ENCODE data around the gene PTTG1IP2. TPM values are rescaled to one million over a fixed set of nuclear protein-coding genes. Genes with fewer than 3 reads are reported as not detected.
"Not testable (repeated sequence)": the region's sequence is repeated elsewhere in the genome, so short reads cannot be mapped to it uniquely, and the experiment has no call there.

The PTTG1IP2 gene
- total RNA-seq, 2 donors from 2014 or later: not detected

GRCh38 chr7:90458104-90458503 lies 11.3 kb upstream of the PTTG1IP2 start:
- Histone ChIP-seq H3K9me3 (no peaks in the 10 kb centered on the region), H3K27me3 (no peaks in the 10 kb centered on the region), H3K4me1 (peaks cover 24% of the 10 kb centered on the region), H3K4me3 (no peak overlapping the region), H3K36me3 (replicated peaks in 1 of 2; ENCODE audit: insufficient read depth in 1 of 2, low read depth in 2 of 2) (no peaks in the 10 kb centered on the region), H3K27ac (no peak overlapping the region)
- TF ChIP-seq CTCF (IDR thresholded peaks at IDR 0.05) (no peak), POLR2A (IDR thresholded peaks at IDR 0.05) (no peak)
- ATAC-seq (no peak), DNase-seq (no peak)
- intact Hi-C loops (cut with DNase I): no loop called here
- 59 to 63% methylated on average over 2 of the region's 2 CpGs for WGBS, 2 donors

- Histone ChIP-seq H3K4me3 (no peak overlapping the region), H3K27ac (no peak overlapping the region), H3K27me3 (no peaks in the 10 kb centered on the region), H3K4me1 (peaks cover 11% of the 10 kb centered on the region), H3K9me3 (no peaks in the 10 kb centered on the region), H3K36me3 (replicated peaks in 1 of 2; ENCODE audit: insufficient read depth in 1 of 2, low read depth in 2 of 2) (no peaks in the 10 kb centered on the region)
- intact Hi-C loops (cut with DNase I): no loop called here
- WGBS, 2 donors: 88 to 95% methylated on average over 4 of the region's 4 CpGs
- DNase-seq (no peak), ATAC-seq (no peak)
- TF ChIP-seq CTCF (IDR thresholded peaks at IDR 0.05) (no peak), POLR2A (IDR thresholded peaks at IDR 0.05) (no peak)
These were observed 9.6 kb upstream of the PTTG1IP2 start for GRCh38 chr7:90459888-90460287.

GRCh38 chr7:90461219-90461618 lies 8.2 kb upstream of the PTTG1IP2 start:
- H3K4me1 ChIP-seq: peaks cover 7% of the 10 kb centered on the region
- no peaks in the 10 kb centered on the region for H3K36me3 ChIP-seq (replicated peaks in 1 of 2; ENCODE audit: insufficient read depth in 1 of 2, low read depth in 2 of 2)
- peak overlapping the region in 3 of 4 donors; percentile 4 to 48 (median 23) for H3K27ac ChIP-seq
- intact Hi-C loops (cut with DNase I): no loop called here
- TF ChIP-seq CTCF (IDR thresholded peaks at IDR 0.05) (no peak), POLR2A (IDR thresholded peaks at IDR 0.05) (no peak)
- no peak overlapping the region for H3K4me3 ChIP-seq
- no peaks in the 10 kb centered on the region for H3K27me3 ChIP-seq
- ATAC-seq: peak; percentile 66
- H3K9me3 ChIP-seq: no peaks in the 10 kb centered on the region
- DNase-seq: peak in 3 of 4 donors; percentile 13 to 16 (median 13)

GRCh38 chr7:90463151-90463628 lies 6.2 kb upstream of the PTTG1IP2 start:
- H3K27me3 ChIP-seq; intact Hi-C loops (cut with DNase I); H3K9me3 ChIP-seq; H3K36me3 ChIP-seq (replicated peaks in 1 of 2; ENCODE audit: insufficient read depth in 1 of 2, low read depth in 2 of 2); H3K4me1 ChIP-seq: not testable (repeated sequence)
- ATAC-seq: peak; percentile 64
- WGBS, 2 donors: 17 to 23% methylated on average over 4 of the region's 4 CpGs
- Histone ChIP-seq H3K27ac (peak overlapping the region in 3 of 4 donors; percentile 68 to 71 (median 71)), H3K4me3 (peak overlapping the region; percentile 6 to 15)
- peak in 1 of 7 experiments; percentile 16 for TF ChIP-seq CTCF (IDR thresholded peaks at IDR 0.05)
- peak in 2 of 4 donors; percentile 13 to 27 for DNase-seq

- Histone ChIP-seq H3K4me3 (no peak overlapping the region), H3K27me3 (no peaks in the 10 kb centered on the region), H3K9me3 (no peaks in the 10 kb centered on the region), H3K27ac (no peak overlapping the region), H3K36me3 (replicated peaks in 1 of 2; ENCODE audit: insufficient read depth in 1 of 2, low read depth in 2 of 2) (no peaks in the 10 kb centered on the region), H3K4me1 (peaks cover 6% of the 10 kb centered on the region)
- DNase-seq: no peak
- intact Hi-C loops (cut with DNase I): no loop called here
- TF ChIP-seq CTCF (IDR thresholded peaks at IDR 0.05) (no peak), POLR2A (IDR thresholded peaks at IDR 0.05) (no peak)
- ATAC-seq: no peak
These were observed 3.6 kb upstream of the PTTG1IP2 start for GRCh38 chr7:90465816-90466215.
